Activated CD4-positive, alpha-beta T cell treated with anti-CD3 and anti-CD28 coated beads, Interleukin-2, amount 50 U/mL, for 16 hours (primary cell): ENCODE measurements around the gene TMEM114.

Experiments used
- DNase-seq: peaks from one replicate; pipeline ENCODE4 v3.0.0-alpha.2; 2020

Gene TMEM114

DNA sequence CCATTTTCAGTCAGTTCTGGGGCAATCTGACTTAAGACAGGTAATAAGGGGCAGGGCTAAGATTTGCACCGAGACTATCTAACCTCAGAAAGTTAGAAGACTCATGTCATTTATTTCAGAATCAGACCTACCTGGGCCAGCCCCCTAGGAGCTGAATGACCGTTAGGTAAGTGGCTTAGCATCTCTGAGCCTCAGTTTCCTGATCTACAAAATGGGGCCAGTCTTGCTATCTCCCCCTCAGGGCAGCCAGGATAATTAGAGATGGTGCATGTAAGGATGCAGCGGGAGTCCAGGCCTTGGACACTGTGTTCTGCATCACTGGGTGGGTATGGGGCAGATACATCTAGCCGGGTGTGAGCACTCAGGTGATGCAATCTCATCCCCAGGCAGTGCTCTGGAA is 20.8 kb upstream of the TMEM114 start:
- DNase-seq = no peak

DNA sequence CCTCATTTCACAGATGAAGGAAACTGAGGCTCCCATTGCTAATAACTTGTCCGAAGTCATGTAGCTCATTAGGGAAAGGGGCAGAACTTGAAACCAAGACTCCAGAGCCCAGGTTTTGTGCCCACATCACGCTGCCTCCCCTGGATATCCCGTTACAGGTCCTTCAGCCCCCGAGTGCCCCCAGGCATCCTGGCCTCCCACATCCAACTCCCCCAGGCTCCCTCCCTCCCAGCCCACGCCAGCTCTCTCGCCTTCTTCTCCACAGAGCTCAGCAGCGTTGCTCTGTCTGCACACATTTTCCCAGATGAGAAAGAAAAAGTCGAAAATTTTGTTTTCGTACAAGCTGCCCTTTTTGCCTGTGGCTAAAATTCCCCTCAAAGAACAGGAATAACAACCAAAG is 16.9 kb upstream of the TMEM114 start:
- no peak for DNase-seq

DNA sequence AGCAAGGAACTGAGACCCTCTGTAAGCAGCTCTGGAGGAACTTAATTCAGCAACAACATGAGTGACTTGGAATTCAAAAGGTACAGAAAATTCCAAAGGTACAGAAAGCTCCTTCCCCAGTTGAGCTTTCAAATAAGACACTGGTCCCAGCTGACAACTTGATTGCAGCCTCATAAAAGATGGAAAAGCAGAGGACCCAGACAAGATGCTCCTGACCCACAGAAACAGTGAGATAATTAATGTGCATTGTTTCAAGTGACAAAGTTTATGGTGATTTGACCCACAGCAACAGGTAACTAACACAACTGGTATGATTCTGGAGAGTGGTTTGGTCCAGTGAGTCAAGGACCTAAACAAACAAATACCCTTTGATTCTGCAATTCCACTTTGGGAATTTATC is 15.2 kb upstream of the TMEM114 start:
- DNase-seq = no peak

DNA sequence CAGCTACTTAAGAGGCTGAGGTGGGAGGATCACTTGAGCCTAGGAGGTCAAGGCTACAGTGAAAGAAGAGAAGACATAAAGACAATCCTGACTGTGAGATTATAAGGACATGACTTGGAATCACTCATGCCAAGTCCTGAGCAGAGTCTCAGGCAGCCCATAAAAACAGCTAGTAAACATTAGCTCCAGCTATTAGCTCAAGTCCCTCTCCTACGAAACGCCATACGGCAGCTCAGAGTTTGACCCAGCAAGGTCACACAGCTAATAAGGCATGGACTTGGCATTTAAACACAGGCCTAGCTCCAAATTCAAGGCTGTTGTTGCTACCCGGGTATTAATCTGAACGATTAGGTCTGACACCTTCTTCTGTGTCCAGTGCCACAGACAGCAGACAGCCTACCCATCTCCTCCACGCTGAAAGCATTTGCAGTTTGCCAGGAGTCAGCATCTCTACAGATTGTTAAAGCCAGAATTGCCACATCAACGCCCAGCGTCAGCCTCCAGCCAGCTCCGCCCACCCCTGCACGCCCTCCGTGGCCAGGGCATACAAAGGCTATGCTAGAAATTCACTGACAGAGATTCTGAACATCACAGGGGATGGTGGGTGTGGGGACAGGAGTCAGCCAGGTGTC is 9.9 kb upstream of the TMEM114 start:
- DNase-seq = no peak

DNA sequence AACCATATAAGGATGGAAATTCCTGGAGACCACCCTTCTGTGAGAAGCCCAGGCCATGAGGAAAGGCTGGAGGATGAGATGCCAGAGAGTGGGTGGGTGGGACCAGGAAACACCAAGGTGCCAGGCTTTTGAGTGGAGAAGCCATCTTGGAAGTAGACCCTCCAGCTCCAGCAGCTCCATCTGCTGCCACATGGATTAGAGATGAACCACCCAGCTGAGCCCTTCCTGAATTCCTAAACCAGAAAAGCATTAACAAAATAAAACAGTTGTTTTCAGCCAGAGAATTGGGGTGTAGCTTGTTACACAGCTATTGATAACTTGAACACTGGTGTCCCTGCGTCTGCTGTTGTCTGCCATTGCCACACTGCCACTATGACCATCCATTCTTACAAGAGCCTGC is 6.3 kb upstream of the TMEM114 start:
- DNase-seq = no peak

DNA sequence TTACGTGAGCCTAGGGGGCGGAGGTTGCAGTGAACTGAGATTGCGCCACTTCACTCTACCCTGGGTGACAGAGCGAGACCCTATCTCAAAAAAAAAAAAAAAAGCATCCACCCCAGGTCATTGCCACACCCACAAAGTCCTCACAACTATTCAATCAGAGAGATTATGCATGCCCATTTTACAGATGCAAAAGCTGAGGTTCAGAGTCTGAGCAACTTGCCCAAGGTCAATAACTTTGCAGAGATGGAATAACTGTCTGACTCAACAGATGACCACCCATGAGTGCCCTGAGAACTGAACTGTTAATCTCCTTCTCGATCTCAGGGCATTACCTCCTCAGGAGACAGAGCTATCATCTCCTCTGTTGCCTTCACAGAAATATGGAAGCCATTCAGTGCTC is 5.5 kb upstream of the TMEM114 start:
- no peak for DNase-seq

DNA sequence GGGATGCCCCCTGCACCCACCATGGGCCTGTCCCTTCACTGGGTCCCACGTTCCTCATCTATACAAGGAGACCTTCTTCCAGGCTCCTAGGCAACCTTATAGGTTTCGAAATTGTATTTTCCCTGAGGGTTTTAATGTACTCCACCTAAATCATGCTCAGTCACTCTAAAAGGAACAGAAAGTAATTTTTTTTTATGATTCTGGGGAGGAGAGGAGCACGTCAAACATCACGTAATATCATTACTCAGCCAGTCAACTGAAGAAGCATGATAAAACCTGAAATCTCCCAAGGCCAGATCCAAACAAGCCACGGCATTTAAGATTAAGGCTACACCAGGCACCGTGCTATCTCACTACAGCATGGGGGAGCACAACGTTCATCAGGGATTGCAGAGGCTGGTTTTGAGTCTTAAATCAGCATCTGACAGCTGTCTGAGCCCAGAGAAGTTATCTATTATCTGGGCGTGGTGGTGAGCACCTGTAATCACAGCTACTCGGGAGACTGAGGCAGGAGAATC is 3.9 kb upstream of the TMEM114 start:
- DNase-seq = no peak

DNA sequence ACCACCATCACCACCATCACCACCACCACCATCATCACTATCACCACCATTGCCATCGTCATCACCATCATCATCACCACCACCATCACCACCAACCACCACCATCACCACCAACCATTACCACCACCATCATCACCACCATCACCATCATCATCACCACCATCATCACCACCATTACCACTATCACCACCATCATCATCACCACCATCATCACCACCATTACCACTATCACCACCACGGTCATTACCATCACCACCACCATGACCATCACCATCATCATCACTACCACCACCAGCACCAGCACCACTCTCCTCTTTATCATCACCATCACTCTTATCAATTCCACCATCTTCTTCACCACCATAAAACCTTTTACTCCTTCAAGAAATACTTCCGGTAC is 1.1 kb upstream of the TMEM114 start:
- no peak for DNase-seq

DNA sequence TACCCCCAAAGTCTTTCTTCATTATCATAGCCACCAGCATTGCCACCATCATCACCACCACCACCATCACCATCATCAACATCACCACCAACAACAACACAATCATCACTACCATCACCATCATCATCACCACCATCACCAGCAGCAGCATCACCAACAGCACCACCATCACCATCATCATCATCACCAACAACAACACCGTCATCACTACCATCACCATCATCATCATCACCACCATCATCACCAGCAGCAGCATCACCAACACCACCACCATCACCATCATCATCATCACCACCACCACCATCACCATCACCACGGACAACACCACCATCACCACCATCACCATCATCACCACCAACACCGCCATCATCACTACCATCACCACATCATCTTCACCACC is 500 bp upstream of the TMEM114 start:
- no peak for DNase-seq

DNA sequence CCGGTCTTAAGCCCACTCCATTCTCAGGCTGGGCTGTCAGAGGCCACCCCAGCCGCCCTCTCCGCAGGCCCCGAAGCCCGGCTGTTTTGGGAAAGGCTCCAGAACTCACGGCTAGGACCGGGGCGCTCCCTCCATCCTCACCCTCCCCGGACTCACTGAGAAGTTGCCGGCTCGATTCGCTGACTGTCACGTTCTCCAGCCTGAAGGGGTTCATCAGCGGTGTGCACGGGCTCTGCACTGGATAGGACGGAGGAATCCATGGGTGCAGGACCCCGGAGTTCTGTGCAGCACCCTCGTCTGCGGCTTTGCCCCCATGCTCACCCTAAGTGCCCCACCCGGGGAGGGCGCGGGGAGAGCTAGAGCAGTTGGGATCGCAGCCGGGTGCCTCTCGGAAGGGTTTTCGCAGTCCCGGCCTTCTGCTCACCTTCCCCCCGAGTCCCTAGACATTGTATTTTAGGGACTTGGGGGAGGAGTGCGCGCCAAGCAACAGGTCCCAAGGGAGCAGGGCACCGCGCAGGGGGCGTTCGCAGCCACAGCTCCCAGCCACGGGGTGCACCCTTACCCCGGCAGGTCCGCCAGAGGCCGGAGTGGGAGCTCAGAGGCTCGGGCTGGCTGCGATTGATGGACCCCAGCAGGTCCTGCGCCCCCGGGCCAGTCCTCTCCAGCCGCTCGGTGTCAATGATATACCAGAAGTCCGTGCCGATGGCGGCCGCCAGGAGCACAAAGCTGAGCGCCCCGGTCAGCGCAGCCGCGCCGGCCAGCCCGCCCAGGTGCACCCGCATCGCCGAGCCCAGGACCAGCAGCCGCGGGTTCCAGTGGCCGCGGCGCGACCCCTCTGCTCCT is 1.0 kb downstream of the TMEM114 start:
- DNase-seq = no peak

DNA sequence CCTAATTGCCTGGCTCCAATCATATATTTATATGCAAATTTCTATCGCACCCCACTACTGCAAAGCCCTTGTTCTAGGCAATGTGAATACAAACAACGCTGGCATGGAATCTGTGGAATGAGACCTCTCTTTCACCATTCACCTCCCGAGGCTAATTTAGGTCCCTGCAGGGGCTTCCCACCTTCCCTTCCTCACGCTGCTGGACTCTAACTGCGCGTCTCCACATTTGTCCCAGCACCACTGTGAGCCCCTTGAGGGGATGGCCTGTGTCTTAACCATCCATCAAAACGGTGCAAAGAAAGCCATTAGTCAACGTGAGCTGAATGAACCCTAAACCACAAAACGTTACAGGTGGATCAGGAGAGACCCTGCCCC is 1.6 kb downstream of the TMEM114 start:
- DNase-seq = no peak

DNA sequence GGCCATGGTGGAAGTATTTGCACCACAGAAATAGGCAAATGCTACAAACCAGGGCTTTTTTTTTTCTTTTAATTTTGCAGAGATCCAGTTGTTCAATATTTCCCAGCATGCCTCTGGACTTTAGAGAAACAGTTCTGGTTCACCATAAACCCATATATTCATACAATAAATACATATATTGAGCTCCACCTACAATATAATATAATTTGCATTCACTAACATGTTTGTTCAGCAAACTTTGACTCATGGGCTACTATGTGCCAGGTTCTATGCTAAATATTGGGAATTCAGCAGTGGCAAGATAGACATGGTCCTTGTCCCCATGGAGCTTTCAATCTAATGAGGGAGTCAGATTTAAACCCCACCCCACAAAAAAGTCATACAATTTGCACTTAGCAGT is 3.2 kb downstream of the TMEM114 start:
- DNase-seq = no peak

DNA sequence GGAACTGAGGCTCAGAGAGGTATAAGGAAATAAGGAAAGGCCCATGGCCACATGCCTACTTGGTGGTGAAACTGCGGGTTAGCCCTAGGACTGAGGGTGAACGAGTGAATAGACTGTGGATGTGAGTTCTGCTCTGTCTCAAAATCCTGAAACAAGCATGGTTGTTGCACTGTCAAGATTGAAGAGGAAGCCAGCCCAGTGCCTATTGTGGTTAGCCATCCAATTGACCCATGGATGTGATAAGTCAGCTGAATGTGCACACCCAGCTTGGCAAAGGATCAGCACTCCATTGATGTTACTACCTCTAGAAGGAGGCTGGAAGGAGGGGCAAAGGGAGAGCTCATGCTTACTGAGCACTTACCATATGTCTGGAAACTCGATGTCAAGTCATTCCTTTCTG is 4.5 kb downstream of the TMEM114 start:
- DNase-seq = no peak

DNA sequence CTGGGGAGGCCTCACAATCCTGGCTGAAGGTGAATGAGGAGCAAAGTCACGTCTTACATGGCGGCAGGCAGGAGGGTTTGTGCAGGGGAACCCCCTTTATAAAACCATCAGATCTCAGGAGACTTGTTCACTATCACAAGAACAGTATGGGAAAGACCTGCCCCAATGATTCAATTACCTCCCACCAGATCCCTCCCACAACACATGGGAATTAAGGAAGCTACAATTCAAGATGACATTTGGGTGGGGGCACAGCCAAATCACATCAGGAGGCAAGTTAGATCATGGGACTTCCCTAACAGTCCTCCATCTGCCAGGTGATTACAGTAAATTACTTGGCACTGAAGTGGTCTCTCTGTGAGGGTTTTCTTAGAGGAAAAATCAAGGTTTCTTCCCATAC is 5.3 kb downstream of the TMEM114 start:
- DNase-seq = no peak

DNA sequence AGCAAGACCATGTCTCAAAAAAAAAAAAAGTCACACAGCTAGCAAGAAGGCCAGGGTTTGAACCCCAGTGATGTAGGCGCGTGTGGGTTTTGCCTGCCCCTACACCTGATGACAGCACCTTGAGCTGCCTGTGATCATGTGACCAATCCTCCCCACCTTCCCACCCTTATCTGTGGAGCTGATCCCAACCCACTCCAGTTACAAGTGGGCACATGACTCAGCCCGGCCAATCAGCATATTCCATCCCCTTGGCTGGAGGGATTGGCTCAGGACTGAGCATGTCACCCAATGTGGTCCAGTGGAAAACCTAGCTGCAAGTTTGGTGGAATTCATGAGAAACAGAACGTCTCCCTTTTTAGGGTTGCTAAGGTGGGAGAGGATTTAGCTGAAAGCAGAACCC is 6.6 kb downstream of the TMEM114 start:
- no peak for DNase-seq

DNA sequence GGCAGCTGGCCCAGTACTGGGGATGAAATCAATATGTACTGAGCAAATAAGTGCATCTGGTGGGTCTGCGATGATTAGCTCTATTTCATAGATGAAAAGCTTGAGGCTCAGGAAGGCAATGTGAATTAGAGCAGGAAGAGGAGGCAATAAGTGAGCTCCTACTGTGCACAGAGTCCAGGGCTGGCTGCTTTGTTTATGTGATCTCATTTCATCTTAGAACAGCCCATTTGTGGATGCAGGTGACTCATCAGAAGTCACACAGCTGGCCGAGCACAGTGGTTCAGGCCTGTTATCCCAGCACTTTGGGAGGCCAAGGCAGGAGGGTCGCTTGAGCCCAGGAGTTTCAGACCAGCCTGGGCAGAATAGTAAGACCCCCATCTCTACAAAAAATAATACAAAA is 7.1 kb downstream of the TMEM114 start:
- DNase-seq = no peak

DNA sequence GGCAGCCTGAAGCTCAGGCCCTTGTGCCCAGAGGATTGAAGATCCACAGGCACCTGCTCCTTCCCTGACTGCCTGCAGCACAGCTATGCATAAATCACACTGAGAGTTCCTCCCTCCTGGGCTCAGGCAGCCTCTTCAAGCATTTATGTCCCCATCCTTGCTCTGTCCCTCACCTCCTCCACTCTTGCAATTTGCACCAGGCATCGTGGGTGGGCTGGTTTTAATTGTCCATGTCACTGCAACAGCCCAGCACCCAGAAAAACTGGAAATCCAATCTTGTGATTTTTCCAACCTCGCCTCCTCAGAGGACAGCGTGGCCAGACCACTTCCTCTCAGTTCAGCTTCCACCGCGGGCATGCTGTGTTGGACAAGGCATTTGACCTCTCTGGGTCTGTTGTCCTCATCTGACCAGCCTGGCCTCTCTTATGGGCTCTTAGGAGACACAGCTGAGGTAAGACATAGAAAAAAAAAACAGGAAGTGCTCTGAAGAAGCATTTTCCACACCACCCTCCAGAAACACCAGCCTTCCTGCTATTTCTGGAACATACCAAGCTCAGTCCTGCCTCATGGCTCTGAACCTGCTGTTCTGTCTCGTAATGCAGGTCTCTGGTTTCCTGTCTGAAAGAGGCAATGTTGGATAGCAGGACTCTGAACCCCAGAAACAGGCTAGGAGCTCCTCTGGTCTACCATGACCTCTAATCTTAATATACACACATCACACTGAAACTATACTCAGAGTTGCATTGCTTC is 8.3 kb downstream of the TMEM114 start:
- no peak for DNase-seq

DNA sequence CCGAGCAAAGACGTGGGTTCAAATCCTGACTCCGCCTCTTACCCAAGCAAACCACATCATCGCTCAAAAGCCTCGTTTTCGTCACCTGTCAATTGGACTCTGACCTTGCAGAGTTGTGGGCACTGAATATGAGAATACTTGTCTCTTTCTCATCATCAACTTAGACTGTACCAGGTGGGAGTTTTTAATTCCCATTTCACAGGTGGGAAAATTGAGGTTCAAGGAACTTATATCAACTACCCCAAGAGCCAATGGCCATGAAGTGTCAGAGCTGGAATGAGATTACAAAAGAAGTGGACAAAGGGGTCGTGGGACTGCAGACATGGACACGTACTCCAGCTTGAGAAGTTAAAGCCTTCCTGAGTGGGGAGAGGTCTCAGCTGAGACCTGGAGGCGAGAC is 10.8 kb downstream of the TMEM114 start:
- DNase-seq = no peak

DNA sequence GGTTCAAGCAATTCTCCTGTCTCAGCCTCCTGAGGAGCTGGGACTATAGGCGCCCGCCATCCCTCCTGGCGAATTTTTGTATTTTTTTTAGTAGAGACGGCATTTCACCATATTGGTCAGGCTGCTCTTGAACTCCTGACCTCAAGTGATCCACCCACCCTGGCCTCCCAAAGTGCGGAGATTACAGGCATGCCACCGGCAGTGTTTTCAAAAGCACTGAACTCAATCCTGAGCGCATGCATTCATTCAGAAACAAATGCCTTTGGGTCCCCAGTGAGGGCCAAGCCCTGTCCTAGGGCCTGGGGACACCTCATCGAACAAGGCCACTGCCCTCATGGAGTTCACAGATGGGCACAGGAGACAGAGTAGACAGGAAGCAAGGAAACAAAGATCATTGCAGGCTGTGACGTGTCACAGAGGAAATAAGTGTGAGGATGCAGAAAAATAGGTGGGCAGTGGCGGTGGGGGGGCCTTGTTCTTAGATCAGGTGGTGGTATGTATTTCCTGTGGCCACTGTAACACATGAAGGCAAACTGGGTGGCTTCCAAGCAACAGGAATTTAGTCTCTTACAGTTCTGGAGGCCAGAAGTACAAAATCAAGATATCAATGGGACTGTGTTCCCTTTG is 12.5 kb downstream of the TMEM114 start:
- no peak for DNase-seq

DNA sequence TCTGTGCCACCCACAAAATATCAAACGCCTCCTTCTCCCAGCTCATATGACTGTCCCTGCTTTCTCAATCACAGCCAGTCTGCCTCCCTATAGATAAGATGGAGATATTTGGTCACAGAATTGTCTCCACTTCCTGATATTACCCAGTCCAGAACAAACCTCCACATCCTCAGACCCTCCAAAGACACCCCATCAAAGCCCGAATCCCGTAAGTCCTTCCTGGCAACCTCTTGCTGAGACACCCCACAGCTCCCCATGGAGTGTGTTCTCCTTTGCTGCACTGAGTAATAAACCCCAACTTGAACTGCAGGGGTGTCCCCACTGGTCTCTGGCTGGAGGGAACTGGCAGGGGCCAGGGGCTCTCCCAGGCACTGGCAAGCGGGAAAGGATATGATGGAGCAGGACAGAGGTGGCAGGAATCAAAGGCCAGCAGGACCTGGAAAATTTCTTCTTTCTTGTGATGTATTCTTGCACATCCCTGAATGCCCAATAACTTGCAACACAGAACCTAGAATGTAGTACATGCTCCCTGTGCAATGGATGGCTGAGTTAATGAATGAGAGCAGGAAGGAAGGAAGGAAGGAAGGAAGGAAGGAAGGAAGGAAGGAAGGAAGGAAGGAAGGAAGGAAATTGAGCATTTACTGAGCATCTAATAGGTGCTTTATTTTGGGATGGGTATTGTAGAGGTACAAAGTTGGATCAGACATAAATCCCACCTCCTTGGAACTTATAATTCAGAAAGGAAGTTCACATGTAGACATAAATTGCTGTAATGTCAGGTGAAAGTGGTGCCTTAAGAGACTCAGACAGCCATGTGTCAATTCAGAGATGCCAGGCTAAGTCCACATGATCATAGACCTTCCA is 13.9 kb downstream of the TMEM114 start:
- no peak for DNase-seq

DNA sequence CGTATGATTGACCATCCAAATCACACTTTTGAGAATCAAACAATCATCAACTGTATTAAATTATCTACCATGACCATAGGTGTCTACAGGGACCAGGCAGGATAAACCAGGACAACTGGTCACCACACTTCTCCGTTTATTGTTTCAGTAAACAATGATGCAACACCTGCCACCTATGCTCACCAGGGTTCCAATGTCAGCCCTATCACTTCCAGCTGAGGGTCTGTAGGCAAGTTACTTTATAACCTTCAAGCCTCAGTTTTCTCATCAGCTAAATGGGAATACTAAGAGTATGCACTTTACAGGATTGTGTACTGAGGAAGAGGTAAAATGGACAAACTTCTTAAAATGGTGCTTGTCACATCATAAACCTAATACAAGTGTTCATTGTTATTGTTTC is 14.9 kb downstream of the TMEM114 start:
- DNase-seq = no peak

DNA sequence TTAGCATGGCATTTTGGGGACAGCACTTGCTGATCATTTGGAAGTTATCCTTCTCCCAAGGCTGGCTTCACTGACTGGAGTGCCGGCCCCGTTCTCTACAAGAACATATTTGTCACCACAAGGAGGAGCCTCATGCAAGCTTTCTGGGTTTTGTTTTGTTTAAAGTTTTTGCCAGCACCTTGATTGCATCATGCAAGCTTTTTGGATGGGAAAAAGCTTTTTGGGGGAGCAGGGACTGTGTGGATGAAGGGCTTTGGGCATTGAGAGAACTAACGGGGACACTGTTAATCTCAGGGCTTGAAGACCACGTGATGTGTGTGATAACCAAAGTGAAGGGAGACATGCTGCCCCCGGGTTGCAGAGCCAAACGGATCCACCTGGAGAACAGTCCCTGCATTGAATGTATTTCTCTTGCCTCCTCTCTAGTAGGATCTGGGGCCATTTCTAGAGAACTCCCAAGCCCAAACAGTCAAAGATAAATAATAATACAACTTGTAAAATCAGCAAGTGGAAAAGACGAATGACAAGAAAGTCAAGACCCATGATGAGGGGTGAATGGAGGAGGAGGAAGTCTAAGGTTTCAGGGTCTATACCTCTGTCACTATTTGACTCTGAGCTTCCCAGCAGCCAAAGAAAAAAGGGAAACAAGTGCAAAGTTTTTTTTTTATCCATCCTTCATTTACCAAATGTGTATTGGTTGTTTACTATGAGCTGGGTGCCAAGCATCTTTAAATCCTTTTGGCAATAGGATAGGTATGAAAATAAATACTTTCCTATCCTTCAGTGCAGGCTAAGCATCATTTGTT is 17.2 kb downstream of the TMEM114 start:
- no peak for DNase-seq
